Neural progenitor cell (in vitro differentiated cells): ENCODE results near the gene CGA.

Experiments used
- CTCF ChIP-seq: fragments of 200-600 bp; sonication (generic); IDR thresholded peaks from 2 replicates; pipeline ENCODE4 v1.5.1; 2017; ENCODE audit warnings: antibody characterized with exemption, mild to moderate bottlenecking
- EZH2phosphoT487 ChIP-seq: fragments of 200-600 bp; sonication (generic); IDR thresholded peaks from 2 replicates; pipeline ENCODE4 v1.6.1; 2017; ENCODE audit warnings: antibody characterized with exemption

GRCh38 chr6:87139236-87139635 lies 44.3 kb upstream of the CGA start:
- TF ChIP-seq CTCF, result peak; percentile 71
- no peak for TF ChIP-seq EZH2phosphoT487
